ENCODE measurements around the gene TP53TG5.
"Not testable (repeated sequence)": the region's sequence is repeated elsewhere in the genome, so short reads cannot be mapped to it uniquely, and the experiment has no call there.

The TP53TG5 gene

GRCh38 chr20:45366631-45367030 lies 11.5 kb downstream of the TP53TG5 start:
- DNase-seq (ENCODE audit: low read depth in 2 of 2): no peak

- DNase-seq (ENCODE audit: low read depth in 2 of 2): no peak
These were observed 11.9 kb downstream of the TP53TG5 start for GRCh38 chr20:45366192-45366591.

GRCh38 chr20:45365444-45365970 lies 12.6 kb downstream of the TP53TG5 start:
- DNase-seq (ENCODE audit: low read depth in 2 of 2): no peak

DNA sequence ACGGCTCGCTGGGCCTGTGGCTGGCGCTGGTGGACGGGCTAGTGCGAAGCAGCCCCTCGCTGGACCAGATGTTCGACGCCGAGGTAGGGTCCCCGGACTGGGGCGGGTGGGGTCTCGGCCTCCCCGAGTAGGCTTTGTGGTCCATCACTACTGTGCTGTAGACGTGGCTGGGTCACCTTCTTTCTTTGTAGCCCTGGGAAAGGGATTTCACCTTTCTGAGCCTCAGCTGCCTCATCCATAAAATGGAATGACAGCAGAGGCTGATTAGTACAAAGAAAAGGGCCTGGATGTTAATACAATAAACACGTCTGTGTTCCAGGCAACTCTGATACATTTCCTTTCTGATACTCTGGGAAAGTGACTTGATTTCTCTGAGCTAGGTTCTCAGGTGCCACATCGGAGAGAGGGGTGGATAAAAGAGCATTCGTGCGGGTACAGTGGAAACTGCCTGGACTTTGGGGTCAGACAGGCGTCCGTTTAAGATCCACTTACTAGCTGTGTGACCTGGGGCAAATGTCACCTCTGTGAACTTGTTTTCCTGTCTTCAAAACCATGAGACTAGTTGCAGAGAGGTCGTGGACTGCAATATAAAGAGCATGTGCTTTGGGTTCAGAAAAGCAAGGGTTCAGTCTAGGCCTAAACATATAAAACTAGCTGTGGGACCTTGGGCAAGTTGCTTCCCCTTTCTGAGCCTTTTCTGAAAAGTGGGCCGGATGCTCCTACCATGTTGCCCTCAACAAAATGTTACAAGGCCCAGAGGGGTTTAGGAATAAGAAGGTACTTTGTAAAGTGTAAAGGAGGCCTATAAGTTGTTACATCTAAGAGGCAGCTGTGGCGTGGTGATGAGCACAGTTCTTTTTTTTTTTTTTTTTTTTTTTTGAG lies 14.3 kb downstream of the TP53TG5 start:
- no peak for DNase-seq (ENCODE audit: low read depth in 2 of 2)

- peak; percentile 97 to 98 for DNase-seq (ENCODE audit: low read depth in 2 of 2)
These were observed 15.1 kb downstream of the TP53TG5 start, which contains the start of gene SYS1 for GRCh38 chr20:45362804-45363610. Gene SYS1, plus strand, starts transcription at chr20:45363156. Its CDS starts 376 bp downstream, at chr20:45363532.

GRCh38 chr20:45361793-45362192 lies 16.3 kb downstream of the TP53TG5 start:
- DNase-seq (ENCODE audit: low read depth in 2 of 2): no peak

DNA sequence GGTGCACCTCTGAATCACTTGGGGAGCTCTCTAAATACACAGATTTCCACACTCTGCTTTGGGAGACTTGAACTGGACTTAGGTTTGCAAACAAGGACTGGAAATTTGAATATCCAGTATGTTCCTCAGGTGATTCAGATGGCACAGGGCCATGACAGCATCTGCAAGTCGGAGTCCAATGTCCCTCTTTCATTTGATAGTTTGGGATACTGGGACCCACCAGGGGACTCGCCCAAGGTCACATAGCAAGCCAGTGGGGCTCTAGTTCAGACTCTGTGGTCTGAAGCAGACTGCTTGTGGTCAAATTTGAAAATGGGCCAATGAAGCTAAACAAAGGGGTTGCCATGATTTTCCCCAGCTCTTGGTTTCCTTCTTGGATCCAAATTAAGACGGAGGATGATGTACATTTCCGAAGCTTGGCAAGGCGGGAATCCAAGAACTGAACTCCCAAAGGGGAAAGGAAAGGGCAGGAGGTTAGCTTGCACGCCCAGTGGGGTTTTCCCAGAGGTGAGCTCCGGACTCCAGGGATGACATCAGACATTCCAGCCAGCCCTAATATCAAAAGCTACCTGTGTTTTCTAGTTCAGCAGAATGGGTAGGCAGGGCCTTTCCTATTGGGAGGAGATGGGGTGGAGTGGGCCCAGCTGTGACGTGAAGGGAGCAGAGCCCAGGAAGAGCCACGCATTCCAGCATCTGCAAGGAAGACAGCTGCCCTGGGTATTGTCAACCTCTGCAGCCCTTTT lies 18.5 kb downstream of the TP53TG5 start:
- DNase-seq (ENCODE audit: low read depth in 2 of 2): no peak

GRCh38 chr20:45359069-45359405 lies 19.1 kb downstream of the TP53TG5 start:
- DNase-seq (ENCODE audit: low read depth in 2 of 2): no peak

DNA sequence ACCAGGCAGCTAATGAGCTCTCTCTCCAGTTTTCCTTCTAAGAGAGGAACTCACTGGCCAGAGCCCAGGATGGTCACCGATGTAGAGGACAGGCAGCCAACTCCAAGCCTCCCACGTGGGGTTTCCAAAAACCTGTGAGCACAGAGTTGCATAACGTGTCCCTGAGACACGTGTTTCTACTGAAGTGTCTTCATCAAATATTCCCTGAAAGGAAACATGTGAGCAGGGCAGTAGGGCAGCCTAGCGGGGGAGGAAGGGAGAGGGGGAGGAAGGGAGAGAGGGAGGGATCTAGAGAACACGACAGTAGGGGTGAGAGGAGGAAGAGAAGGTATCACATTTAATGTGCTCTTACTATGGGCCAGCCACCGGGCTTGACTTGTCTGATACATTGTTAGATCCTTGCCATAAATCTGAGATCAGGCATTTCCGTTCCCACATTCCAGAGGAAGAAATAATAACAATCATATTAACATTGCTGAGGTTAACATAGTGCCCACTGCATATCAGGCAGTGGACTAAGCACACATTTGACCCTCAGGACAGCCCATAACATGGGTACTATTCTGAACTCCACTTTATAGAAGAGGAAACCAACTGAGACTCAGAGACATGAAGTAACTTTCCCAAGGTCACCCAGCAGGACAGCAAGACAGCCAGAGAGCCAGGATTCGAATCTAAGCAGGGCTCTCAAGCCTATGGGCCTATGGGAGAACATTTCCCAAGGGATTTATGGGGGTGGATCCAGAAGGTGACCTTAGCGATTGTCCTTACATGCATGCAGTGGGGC lies 19.6 kb downstream of the TP53TG5 start:
- no peak for DNase-seq (ENCODE audit: low read depth in 2 of 2)

GRCh38 chr20:45355209-45356084 lies 22.7 kb downstream of the TP53TG5 start:
- no peak for DNase-seq (ENCODE audit: low read depth in 2 of 2)

GRCh38 chr20:45354423-45355208 lies 23.5 kb downstream of the TP53TG5 start:
- no peak for DNase-seq (ENCODE audit: low read depth in 2 of 2)

GRCh38 chr20:45353746-45354145 lies 24.4 kb downstream of the TP53TG5 start:
- DNase-seq (ENCODE audit: low read depth in 2 of 2): no peak

DNA sequence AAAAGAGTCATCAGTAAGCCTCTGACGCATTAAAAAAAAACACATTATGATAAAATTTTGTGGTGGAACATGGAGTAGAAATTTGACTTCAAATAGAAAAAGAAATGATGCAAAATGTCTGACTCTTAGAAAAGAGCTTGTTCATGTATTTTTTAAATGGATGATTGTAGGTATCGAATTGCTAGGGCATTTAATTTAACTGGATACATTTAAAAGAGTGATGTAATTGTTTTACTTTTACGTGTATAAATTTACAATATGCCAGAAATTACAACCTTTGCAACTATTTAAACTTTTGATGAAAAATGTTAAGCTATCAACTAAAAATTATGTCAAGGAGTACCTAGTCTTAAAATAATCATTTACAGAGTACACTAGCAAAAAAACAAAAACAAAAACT lies 25.4 kb downstream of the TP53TG5 start:
- DNase-seq (ENCODE audit: low read depth in 2 of 2): no peak

DNA sequence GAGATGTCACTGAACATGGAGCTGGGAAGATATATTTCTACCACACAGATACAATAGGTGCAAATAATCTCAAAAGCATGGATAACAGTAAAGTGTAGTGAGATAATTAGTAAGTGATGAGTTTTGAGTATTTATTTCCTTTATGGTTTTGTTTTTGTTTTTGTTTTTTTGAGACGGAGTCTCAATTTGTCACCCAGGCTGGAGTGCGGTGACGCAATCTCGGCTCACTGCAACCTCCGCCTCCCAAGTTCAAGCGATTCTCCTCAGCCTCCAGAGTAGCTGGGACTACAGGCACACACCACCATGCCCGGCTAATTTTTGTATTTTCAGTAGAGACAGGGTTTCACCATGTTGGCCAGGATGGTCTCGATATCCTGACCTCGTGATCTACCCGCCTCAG lies 27.3 kb downstream of the TP53TG5 start:
- DNase-seq (ENCODE audit: low read depth in 2 of 2): not testable (repeated sequence)

DNA sequence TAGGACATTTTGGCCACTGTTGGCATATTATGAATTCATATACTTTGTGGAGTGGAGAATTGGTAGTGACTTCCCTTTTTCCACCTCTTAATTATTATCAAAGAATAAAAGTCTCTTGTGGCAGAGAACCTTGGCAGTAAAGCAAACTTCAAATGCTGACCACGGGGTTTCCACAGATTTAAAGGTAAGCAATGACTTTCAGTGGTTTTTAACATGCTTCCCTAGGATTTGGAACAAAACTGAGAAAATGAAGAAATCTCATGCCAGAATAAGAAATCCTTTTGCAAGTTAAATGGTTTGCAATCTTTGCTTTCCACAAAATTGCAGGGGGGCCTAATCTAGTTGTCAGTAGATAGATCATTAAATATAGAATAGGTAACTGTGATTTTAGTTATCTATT lies 27.9 kb downstream of the TP53TG5 start:
- DNase-seq (ENCODE audit: low read depth in 2 of 2): no peak

DNA sequence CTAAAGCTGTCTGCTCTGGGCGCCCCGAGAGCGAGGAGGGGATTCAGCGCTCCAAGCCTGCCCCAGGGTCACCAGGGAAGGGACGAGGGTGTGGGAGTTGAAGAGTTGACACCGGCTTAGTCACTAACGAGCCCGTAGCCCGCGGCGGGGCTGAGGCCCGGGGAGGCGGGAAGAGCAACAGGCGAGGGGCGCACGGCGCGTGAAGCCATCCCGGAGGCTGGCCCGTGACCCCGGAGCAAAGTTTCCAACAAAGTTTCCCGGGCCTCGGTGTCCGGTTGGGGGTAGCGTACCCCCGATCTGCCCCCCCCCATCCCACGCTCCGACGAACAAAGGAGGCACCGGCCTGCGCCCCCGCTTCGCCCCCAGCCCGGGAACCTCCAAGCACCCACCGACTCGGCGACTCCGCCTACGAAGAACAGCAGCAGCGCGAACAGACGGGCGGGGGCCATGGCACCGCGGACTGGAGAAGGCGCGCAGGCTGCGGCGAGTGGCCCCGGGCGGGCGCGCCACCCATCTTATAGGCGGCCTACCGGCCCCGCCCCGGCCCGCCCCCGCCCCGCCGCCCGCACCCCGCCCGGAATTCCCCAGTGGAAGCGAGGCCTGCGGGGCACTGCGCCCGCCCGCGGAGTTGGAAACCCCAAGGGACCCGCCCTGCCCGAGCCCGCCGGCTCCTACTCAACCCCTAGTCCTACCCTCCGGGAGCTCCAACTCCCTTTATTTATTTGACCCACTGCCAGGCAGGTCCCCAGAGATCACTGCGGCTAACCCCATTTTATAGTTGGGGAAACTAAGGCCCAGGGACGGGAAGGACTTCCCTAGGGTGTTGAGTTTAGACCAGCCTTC lies 30.0 kb downstream of the TP53TG5 start, which contains the start of gene SDC4:
Gene SDC4, minus strand, starts transcription at position 489 of the 843 bp plus-strand sequence. Its CDS starts 40 bp downstream, at position 449.
- DNase-seq (ENCODE audit: low read depth in 2 of 2): peak; percentile 43 to 59

DNA sequence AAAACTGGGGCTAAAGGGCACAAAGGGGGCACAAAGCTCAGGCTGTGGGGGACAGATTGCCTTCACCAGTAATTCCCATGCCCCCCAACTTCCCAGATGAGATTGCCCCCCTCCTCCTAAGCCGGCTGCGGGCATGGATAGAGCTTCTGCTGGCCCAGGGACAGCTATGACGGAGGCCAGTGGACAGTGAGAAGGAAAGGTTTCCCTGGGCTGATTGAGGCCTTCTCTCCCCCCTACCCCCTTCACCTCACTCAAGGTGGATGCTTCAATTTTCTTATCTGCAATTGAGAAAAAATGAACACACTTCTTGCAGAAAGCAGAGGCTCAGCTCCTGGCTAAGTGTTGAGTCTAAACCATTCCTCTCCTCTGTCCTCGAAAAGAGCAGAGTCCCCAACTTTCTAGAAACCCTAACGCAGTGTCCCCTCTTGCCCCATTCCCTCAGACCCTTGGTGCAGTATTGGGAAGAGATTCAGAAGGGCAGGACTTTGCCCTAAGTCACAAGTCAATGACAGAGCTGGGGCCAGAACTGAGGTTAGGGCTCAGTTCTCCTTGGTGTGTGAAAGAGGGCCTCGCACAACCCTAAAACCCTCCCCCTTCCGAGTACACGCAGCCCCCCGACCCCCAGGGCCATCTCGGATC lies 30.7 kb downstream of the TP53TG5 start:
- no peak for DNase-seq (ENCODE audit: low read depth in 2 of 2)

DNA sequence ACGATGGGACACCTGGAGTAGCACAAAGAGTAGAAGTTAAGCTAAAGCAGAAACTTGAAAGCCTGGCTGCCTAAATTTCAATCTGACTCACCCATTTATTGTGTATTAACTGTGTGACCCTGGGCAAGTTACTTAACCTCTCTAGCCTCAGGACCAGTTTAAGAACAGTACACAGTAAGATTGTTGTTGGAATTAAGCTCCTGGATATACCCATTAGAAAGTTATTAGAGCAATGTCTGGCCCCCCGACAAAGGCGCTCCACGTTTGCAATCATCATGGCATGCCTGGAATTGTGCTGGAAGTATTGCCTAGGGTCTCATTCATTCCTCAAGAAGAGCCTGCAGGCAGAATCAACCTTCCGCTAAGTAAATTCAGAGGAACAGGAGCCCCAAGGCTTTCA lies 31.3 kb downstream of the TP53TG5 start:
- no peak for DNase-seq (ENCODE audit: low read depth in 2 of 2)
